NCI-H2081 (cell line): Measurements from ENCODE around the gene RBMXL3.
"Not testable (repeated sequence)": the region's sequence is repeated elsewhere in the genome, so short reads cannot be mapped to it uniquely, and the experiment has no call there.

Experiments
- DNase-seq, 2 experiments: peaks; one replicate each; lab custom pipeline; 2025; lab: John Stamatoyannopoulos, UW

Gene RBMXL3

GRCh38 chrX:115189110-115189509 is at the start of gene RBMXL3:
TSS of gene RBMXL3 (plus strand) at chrX:115189410. CDS start at chrX:115189442, 32 bp downstream.
- DNase-seq: no peak

- DNase-seq: no peak
These were observed 47.2 kb upstream of the RBMXL3 start for GRCh38 chrX:115142057-115142456.

- DNase-seq: peak in 1 of 2 experiments; percentile 21
These were observed 42.0 kb upstream of the RBMXL3 start for GRCh38 chrX:115147220-115147619.

GRCh38 chrX:115173181-115173580 is 16.0 kb upstream of the RBMXL3 start:
- no peak for DNase-seq

- no peak for DNase-seq
These were observed 14.7 kb upstream of the RBMXL3 start for GRCh38 chrX:115174548-115174947.

GRCh38 chrX:115177932-115178331 is 11.3 kb upstream of the RBMXL3 start:
- no peak for DNase-seq

GRCh38 chrX:115178473-115178872 is 10.7 kb upstream of the RBMXL3 start:
- DNase-seq: no peak

GRCh38 chrX:115183980-115184379 is 5.2 kb upstream of the RBMXL3 start:
- no peak for DNase-seq

GRCh38 chrX:115189646-115190635 is 731 bp downstream of the RBMXL3 start:
- no peak for DNase-seq

GRCh38 chrX:115190636-115191489 is 1.7 kb downstream of the RBMXL3 start:
- DNase-seq: no peak

- no peak for DNase-seq
These were observed 2.5 kb downstream of the RBMXL3 start for GRCh38 chrX:115191490-115192243.

GRCh38 chrX:115192244-115192700 is 3.1 kb downstream of the RBMXL3 start:
- no peak for DNase-seq

- DNase-seq: no peak
These were observed 14.8 kb downstream of the RBMXL3 start for GRCh38 chrX:115204040-115204439.

GRCh38 chrX:115209547-115209946 is 20.3 kb downstream of the RBMXL3 start:
- DNase-seq: not testable (repeated sequence)

- DNase-seq: no peak
These were observed 24.9 kb downstream of the RBMXL3 start for GRCh38 chrX:115214151-115214550.

GRCh38 chrX:115214605-115215004 is 25.4 kb downstream of the RBMXL3 start:
- DNase-seq: no peak

GRCh38 chrX:115217346-115217745 is 28.1 kb downstream of the RBMXL3 start:
- not testable (repeated sequence) for DNase-seq

- DNase-seq: peak; percentile 40 to 78
These were observed 37.7 kb downstream of the RBMXL3 start for GRCh38 chrX:115226929-115227328.

- DNase-seq: peak in 1 of 2 experiments; percentile 45
These were observed 40.3 kb downstream of the RBMXL3 start for GRCh38 chrX:115229337-115230003.

GRCh38 chrX:115232933-115233496 is 43.8 kb downstream of the RBMXL3 start:
- DNase-seq: no peak
